Measurements from ENCODE around the gene RARRES1. TPM values are rescaled to one million over a fixed set of nuclear protein-coding genes. Genes with fewer than 3 reads are reported as not detected.

The RARRES1 gene
- total RNA-seq, 1 experiment from 2014 or later, result 0.81 TPM

- Histone ChIP-seq H3K79me2 (ENCODE audit: insufficient read depth, low read length) (no peaks in the 10 kb centered on the region), H3K4me2 (ENCODE audit: insufficient read depth, insufficient read length, low read length) (no peak overlapping the region), H2BK15ac (ENCODE audit: low read depth, low read length) (no peak overlapping the region), H3K27ac (ENCODE audit: insufficient read length, low read depth, low read length) (no peak overlapping the region), H3T11ph (ENCODE audit: low read length) (no peak overlapping the region), H2BK120ac (ENCODE audit: low read depth, low read length, poor library complexity, severe bottlenecking) (no peak overlapping the region), H3K27me3 (ENCODE audit: insufficient read depth, low read length) (no peaks in the 10 kb centered on the region; the same call in 1 of the 2 replicates), H2BK12ac (ENCODE audit: insufficient read length, low read depth, low read length) (no peak overlapping the region), H4K5ac (ENCODE audit: insufficient read length, low read depth, low read length) (no peak overlapping the region), H4K8ac (replicated peaks; ENCODE audit: insufficient read length, low read depth, low read length) (no peak overlapping the region), H2AFZ (ENCODE audit: low read length) (no peak overlapping the region), H3K23ac (ENCODE audit: insufficient read length, low read depth, low read length) (no peak overlapping the region), H2AK5ac (ENCODE audit: insufficient read length, low read length) (no peak overlapping the region), H3K9ac (ENCODE audit: extremely low read depth, insufficient read length, low read length) (no peak overlapping the region), H3K9me3 (ENCODE audit: control insufficient read depth, low read depth, low read length) (no peaks in the 10 kb centered on the region), H4K91ac (ENCODE audit: insufficient read length, low read depth, low read length) (no peak overlapping the region), H2BK20ac (ENCODE audit: low read depth, low read length, poor library complexity, severe bottlenecking) (no peak overlapping the region), H3K4ac (ENCODE audit: low read depth, low read length) (no peak overlapping the region), H3K23me2 (ENCODE audit: insufficient read length, low read depth, low read length, poor library complexity, severe bottlenecking) (peaks cover 17% of the 10 kb centered on the region), H3K79me1 (ENCODE audit: insufficient read depth, low read depth, low read length, poor library complexity, severe bottlenecking) (no peaks in the 10 kb centered on the region), H3K4me1 (ENCODE audit: insufficient read depth, low read length) (no peaks in the 10 kb centered on the region), H3K14ac (ENCODE audit: insufficient read depth, low read length) (no peak overlapping the region), H3K18ac (ENCODE audit: insufficient read length, low read depth, low read length) (no peak overlapping the region), H4K20me1 (ENCODE audit: control insufficient read depth, insufficient read depth, insufficient read length) (no peaks in the 10 kb centered on the region), H3K56ac (ENCODE audit: insufficient read length, low read depth, low read length) (no peak overlapping the region), H2BK5ac (ENCODE audit: insufficient read length, low read length) (no peak overlapping the region)
- H3K9me3 Mint-ChIP-seq, result peaks cover 3 to 7% of the 10 kb centered on the region in 2 experiments; a peak in 3 of 5 replicates
- H3K4me1 Mint-ChIP-seq, result peaks cover 4 to 8% of the 10 kb centered on the region in 2 experiments; a peak in 2 of 4 replicates
- no peak overlapping the region for H3K4me3 Mint-ChIP-seq
- TF ChIP-seq CTCF (conservative IDR thresholded peaks at IDR 0.05), result no peak
- no peak for DNase-seq
- H3K27me3 Mint-ChIP-seq (ENCODE audit: low read depth), result peaks cover 21% of the 10 kb centered on the region
- WGBS (ENCODE audit: extremely low coverage, insufficient read length, low lambda C conversion rate), result no CpG with 5 or more reads among the region's 7 CpGs
- H3K27ac Mint-ChIP-seq, result no peak overlapping the region
- peaks cover 0 to 12% (median 8%) of the 10 kb centered on the region in 3 experiments; a peak in 4 of 7 replicates for H3K36me3 Mint-ChIP-seq (ENCODE audit: insufficient read depth in 1 of 3, low read depth in 3 of 3)
These were observed 3.2 kb upstream of the RARRES1 start for GRCh38 chr3:158735296-158736033.

Measured in H9 (cell line).